SU-DHL-6 (cell line): Measurements from ENCODE around the gene CCZ1.
"Not testable (repeated sequence)": the region's sequence is repeated elsewhere in the genome, so short reads cannot be mapped to it uniquely, and the experiment has no call there.

Experiments used
- EZH2phosphoT487 ChIP-seq: fragments of 200-600 bp; sonication (generic), shearing (Covaris generic); conservative IDR thresholded peaks from 2 replicates; pipeline ENCODE4 v1.6.1; 2018; ENCODE audit warnings: mild to moderate bottlenecking, antibody characterized with exemption, low read length, moderate library complexity, mixed read lengths
- TF ChIP-seq, protein P1 (sequence below): fragments of 200-600 bp; sonication (generic); IDR thresholded peaks from one replicate; pipeline ENCODE4 v1.5.1; 2017; ENCODE audit warnings: antibody characterized with exemption, mild to moderate bottlenecking, low read length, moderate library complexity; ENCODE audit not compliant: insufficient read depth, poor library complexity, severe bottlenecking

DNA sequence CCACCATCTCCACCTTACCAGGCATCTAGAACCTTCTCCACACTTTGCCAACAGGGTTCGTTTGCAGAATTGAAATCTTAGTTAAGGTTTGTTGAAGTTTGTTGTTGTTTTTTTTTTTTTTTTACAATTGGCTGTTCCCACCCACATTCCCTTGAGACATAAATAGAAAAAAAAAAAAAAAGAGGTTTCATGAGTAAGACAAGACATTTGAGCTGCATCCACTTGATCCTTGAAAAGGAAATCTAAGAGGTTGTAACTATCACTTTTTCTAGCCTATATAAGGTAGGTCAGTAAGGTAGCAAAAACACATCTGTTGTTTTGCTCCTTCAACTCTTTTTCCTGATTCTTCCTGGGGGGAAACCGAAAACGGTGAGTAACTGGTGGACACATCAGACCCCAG, 18.9 kb upstream of the CCZ1 start:
- TF ChIP-seq, protein P1, sequence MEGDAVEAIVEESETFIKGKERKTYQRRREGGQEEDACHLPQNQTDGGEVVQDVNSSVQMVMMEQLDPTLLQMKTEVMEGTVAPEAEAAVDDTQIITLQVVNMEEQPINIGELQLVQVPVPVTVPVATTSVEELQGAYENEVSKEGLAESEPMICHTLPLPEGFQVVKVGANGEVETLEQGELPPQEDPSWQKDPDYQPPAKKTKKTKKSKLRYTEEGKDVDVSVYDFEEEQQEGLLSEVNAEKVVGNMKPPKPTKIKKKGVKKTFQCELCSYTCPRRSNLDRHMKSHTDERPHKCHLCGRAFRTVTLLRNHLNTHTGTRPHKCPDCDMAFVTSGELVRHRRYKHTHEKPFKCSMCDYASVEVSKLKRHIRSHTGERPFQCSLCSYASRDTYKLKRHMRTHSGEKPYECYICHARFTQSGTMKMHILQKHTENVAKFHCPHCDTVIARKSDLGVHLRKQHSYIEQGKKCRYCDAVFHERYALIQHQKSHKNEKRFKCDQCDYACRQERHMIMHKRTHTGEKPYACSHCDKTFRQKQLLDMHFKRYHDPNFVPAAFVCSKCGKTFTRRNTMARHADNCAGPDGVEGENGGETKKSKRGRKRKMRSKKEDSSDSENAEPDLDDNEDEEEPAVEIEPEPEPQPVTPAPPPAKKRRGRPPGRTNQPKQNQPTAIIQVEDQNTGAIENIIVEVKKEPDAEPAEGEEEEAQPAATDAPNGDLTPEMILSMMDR = not testable (repeated sequence)
- TF ChIP-seq EZH2phosphoT487 = not testable (repeated sequence)
